Upper lobe of right lung (tissue), 1 donor: ENCODE data around the gene ZNF761. TPM values are rescaled to one million over a fixed set of nuclear protein-coding genes. Genes with fewer than 3 reads are reported as not detected.

Experiments used
- ATAC-seq: fragments of 200-7000 bp; cut with Tn5 transposase; one replicate; pipeline ENCODE4 v1.9.1; 2020; ENCODE audit warnings: mild to moderate bottlenecking, moderate library complexity
- DNase-seq: peaks from one replicate; pipeline ENCODE4 v3.0.0-alpha.2; 2020
- H3K27ac ChIP-seq: fragments of 200-600 bp; one replicate; pipeline ENCODE4 v1.8.0; 2022
- H3K27me3 ChIP-seq: fragments of 200-600 bp; one replicate; pipeline ENCODE4 v1.8.0; 2022; ENCODE audit warnings: mild to moderate bottlenecking
- H3K36me3 ChIP-seq: fragments of 200-600 bp; one replicate; pipeline ENCODE4 v1.8.0; 2022
- H3K4me1 ChIP-seq: fragments of 200-600 bp; one replicate; pipeline ENCODE4 v1.8.0; 2022
- H3K4me3 ChIP-seq: fragments of 200-600 bp; one replicate; pipeline ENCODE4 v1.8.0; 2022; ENCODE audit warnings: mild to moderate bottlenecking
- H3K9me3 ChIP-seq: fragments of 200-600 bp; one replicate; pipeline ENCODE4 v1.8.0; 2022
- intact Hi-C: fragments of 100-400 bp; cut with DNase I; formaldehyde crosslinking; loops from one replicate; pipeline ENCODE4 v1.11.0; 2022
- long read RNA-seq: library from polyadenylated mRNA; unstranded; transcript quantifications from one replicate; pipeline ENCODE4 v2.0.0, GENCODE V29; 2021
- total RNA-seq: library from RNA; stranded (reverse); fragmentation: NEBNext Ultra II Directional; extraction: Animal tissue kit (Norgen Biotek cat#: 25700); gene quantifications from one replicate; pipeline ENCODE4 v1.2.1, GENCODE V29; 2021
- TF ChIP-seq, protein P1 (sequence below): fragments of 200-600 bp; IDR thresholded peaks from one replicate; pipeline ENCODE4 v1.8.0; 2022; ENCODE audit warnings: antibody characterized with exemption
- donor health status: DM: no; HTN: yes; CAD: no; lungs with severe emphysema.

The ZNF761 gene
- total RNA-seq: 12.1 TPM
- long read RNA-seq, partial matches to known transcripts: 0 of 17 reads
- long read RNA-seq, other reads (novel, unspliced or antisense): 17 of 17 reads

DNA sequence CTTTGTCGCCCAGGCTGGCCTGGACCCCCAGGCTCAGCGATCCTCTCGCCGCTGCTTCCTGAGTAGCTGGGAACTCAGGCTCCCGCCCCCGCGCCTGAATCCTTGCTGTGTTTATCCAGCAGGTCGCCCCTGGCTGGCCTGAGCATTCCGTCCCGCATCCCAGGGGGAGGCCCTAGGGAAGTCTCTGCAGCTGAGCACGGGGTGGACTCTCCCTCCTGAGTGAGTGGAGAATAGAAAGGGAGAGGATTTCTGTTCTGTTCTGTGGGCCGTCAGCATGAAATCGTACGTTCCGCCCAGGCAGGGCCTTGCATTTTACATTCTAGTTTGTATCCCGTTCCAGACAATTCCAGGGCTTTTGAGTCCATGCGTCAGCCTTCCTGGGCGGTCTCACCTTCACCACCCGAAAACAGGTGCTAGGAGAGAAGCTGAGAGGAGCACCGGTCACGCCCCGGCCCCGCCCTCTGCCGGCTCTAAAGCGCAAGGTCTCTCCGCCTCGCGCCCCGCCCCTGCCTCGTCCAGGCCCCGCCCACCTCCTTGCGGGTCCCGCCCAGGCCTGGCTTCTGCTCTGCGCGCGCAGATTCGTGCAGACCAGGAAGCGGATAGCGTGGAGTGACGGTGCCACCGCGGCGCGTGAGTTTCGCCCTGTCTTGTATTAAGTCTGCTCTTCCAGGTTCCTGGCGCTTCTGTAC lies at the start of gene ZNF761:
TSS of gene ZNF761 (plus strand) at position 586 of the 689 bp plus-strand sequence. CDS start 15,285 bp downstream, outside the sequence.
- intact Hi-C loops: no loop called here
- peak; percentile 100 for ATAC-seq
- peak within 1 kb of the TSS; percentile 69 for H3K4me3 ChIP-seq

DNA sequence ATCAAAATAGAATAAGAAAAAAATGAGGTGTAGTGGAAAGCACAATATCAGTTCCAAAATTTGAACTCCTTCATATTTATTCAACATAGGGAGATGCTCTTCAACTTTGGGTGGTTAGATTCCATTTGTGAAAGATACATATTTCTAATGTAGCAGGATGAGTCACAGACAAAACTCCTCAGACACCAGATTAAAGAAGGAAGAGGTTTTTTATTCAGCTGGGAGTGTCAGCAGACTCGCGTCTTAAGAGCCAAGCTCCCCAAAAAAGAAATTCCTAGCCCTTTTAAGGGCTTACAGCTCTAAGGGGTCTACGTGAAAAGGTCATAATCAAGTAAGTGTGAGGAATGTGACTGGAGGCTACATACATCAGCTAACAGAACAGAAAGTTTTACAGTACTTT lies 43.6 kb upstream of the ZNF761 start:
- H3K9me3 ChIP-seq: peaks cover 15% of the 10 kb centered on the region
- ATAC-seq: no peak

More for the DNA sequence above, at the start of gene ZNF761:
- TF ChIP-seq, protein P1, sequence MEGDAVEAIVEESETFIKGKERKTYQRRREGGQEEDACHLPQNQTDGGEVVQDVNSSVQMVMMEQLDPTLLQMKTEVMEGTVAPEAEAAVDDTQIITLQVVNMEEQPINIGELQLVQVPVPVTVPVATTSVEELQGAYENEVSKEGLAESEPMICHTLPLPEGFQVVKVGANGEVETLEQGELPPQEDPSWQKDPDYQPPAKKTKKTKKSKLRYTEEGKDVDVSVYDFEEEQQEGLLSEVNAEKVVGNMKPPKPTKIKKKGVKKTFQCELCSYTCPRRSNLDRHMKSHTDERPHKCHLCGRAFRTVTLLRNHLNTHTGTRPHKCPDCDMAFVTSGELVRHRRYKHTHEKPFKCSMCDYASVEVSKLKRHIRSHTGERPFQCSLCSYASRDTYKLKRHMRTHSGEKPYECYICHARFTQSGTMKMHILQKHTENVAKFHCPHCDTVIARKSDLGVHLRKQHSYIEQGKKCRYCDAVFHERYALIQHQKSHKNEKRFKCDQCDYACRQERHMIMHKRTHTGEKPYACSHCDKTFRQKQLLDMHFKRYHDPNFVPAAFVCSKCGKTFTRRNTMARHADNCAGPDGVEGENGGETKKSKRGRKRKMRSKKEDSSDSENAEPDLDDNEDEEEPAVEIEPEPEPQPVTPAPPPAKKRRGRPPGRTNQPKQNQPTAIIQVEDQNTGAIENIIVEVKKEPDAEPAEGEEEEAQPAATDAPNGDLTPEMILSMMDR: peak; percentile 49
- DNase-seq: peak; percentile 99
- H3K9me3 ChIP-seq: no peaks in the 10 kb centered on the region
- peaks cover 7% of the 10 kb centered on the region for H3K36me3 ChIP-seq
- peaks cover 7% of the 10 kb centered on the region for H3K4me1 ChIP-seq
- peak within 1 kb of the TSS; percentile 77 for H3K27ac ChIP-seq
- H3K27me3 ChIP-seq: no peaks in the 10 kb centered on the region

DNA sequence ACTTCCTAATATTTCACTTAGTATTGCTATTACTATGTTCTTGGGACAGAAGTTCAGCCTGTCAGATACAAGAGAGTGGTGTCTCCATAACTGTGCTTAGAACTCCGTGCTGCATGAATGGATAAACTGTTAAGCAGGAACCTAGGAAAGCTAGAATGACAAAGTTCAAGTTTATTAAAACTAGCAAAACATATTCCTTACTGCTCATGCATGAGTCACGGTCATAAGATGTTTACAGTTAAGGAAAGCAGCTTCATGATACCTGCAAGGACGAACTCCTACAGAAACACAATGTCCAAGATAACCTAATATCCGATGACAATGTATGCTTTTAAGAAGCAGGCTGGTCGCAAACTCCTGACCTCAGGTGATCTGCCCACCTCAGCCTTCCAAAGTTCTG lies 42.9 kb upstream of the ZNF761 start:
- Histone ChIP-seq H3K4me3 (no peak overlapping the region), H3K36me3 (no peaks in the 10 kb centered on the region), H3K27me3 (no peaks in the 10 kb centered on the region), H3K27ac (no peak overlapping the region), H3K4me1 (peaks cover 3% of the 10 kb centered on the region), H3K9me3 (peaks cover 9% of the 10 kb centered on the region)
- intact Hi-C loops: no loop called here
- no peak for DNase-seq
- no peak for ATAC-seq
- TF ChIP-seq, protein P1: no peak

More for the DNA sequence above, 43.6 kb upstream of the ZNF761 start:
- Histone ChIP-seq H3K36me3 (no peaks in the 10 kb centered on the region), H3K27ac (no peak overlapping the region), H3K4me1 (no peaks in the 10 kb centered on the region), H3K4me3 (no peak overlapping the region), H3K27me3 (no peaks in the 10 kb centered on the region)
- TF ChIP-seq, protein P1: no peak
- DNase-seq: no peak
- intact Hi-C loops: no loop called here

DNA sequence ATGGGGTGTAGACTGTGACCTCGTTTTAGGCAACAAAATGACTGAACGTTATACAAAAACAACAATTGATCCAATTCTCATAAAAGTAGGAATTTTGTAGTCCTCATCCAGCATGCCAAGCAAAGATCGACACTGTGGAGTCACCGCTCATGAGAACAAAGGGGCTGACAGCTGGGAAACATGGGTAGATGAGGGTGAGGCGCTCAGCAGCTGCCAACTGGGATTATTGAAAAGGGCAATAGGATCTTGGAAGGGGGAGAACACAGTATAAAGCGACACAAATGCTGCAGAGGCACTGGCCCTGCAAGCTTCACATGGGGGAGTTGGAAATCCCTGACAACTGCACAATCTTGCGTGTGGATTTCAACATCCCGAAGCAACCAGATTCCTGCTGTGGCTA lies 42.2 kb upstream of the ZNF761 start:
- Histone ChIP-seq H3K27ac (no peak overlapping the region), H3K9me3 (peaks cover 7% of the 10 kb centered on the region), H3K4me3 (no peak overlapping the region), H3K36me3 (no peaks in the 10 kb centered on the region), H3K27me3 (no peaks in the 10 kb centered on the region), H3K4me1 (peaks cover 9% of the 10 kb centered on the region)
- ATAC-seq (no peak), DNase-seq (no peak)
- TF ChIP-seq, protein P1: no peak
- intact Hi-C loops: no loop called here

DNA sequence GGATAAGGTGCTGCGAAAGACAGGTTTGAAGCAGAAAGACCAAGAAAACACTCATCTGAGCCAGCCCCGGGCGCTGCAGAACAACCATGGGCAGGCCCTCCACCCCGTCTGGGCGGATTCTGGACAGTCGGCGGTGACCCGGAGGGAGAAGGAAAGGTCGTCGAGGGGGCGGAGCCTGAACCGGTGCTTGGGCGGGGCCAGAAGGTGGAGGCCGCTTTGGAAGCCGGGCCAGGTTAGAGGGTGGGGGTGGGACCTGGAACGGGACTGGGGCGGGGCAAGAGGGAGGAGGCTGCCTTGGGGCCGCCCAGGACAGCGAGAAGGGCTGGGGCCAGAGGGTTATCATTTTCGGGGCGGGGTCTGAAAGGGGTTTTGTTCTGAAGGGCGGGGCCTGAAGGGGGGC lies 41.8 kb upstream of the ZNF761 start:
- intact Hi-C loops: no loop called here

More for the DNA sequence above, 41.8 kb upstream of the ZNF761 start:
- H3K36me3 ChIP-seq: no peaks in the 10 kb centered on the region
- peaks cover 10% of the 10 kb centered on the region for H3K4me1 ChIP-seq
- no peaks in the 10 kb centered on the region for H3K27me3 ChIP-seq
- TF ChIP-seq, protein P1: no peak
- no peak overlapping the region for H3K27ac ChIP-seq
- peaks cover 7% of the 10 kb centered on the region for H3K9me3 ChIP-seq
- no peak for ATAC-seq
- no peak overlapping the region for H3K4me3 ChIP-seq
- no peak for DNase-seq
